ENCODE data around the gene RPS6KA1.
A peak's percentile ranks its signal among the peaks of the same experiment; 100 is the strongest.
"Not testable (repeated sequence)": the region's sequence is repeated elsewhere in the genome, so short reads cannot be mapped to it uniquely, and the experiment has no call there.

RPS6KA1 gene

DNA sequence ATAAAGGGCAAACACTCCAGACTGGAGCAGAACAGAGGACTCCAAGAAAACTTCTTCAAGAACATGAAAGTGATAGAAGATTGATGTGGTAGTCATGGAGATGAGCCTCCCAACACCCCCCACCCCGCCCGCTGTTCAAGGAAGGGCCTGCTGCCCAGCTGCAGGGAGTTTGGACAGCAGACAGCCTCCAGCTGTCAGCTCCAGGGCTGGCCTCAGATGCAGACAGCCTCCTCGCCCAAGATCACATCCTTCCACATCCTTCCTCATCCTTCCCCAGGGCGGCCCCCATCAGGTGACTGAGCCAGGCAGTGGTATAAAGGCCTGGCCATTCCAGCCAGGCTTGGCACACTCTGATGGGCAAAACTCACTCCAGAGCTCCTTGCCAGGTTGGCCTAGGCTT lies 32.7 kb upstream of the RPS6KA1 start:
- H3F3A ChIP-seq (ENCODE audit: insufficient read depth, low read length): no peaks in the 10 kb centered on the region
- no peaks in the 10 kb centered on the region for H3K79me2 ChIP-seq (ENCODE audit: insufficient read depth, low read length)
- TF ChIP-seq, protein P1, sequence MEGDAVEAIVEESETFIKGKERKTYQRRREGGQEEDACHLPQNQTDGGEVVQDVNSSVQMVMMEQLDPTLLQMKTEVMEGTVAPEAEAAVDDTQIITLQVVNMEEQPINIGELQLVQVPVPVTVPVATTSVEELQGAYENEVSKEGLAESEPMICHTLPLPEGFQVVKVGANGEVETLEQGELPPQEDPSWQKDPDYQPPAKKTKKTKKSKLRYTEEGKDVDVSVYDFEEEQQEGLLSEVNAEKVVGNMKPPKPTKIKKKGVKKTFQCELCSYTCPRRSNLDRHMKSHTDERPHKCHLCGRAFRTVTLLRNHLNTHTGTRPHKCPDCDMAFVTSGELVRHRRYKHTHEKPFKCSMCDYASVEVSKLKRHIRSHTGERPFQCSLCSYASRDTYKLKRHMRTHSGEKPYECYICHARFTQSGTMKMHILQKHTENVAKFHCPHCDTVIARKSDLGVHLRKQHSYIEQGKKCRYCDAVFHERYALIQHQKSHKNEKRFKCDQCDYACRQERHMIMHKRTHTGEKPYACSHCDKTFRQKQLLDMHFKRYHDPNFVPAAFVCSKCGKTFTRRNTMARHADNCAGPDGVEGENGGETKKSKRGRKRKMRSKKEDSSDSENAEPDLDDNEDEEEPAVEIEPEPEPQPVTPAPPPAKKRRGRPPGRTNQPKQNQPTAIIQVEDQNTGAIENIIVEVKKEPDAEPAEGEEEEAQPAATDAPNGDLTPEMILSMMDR (IDR thresholded peaks at IDR 0.05; ENCODE audit: low read length): no peak
- no peak for TF ChIP-seq EZH2 (IDR thresholded peaks at IDR 0.05; ENCODE audit: borderline replicate concordance, low read length)
- no peaks in the 10 kb centered on the region for H3K9me2 ChIP-seq (ENCODE audit: low read depth, low read length)
- H3K36me3 ChIP-seq (ENCODE audit: insufficient read depth, low read length): no peaks in the 10 kb centered on the region
- no peaks in the 10 kb centered on the region for H3K27me3 ChIP-seq (ENCODE audit: insufficient read depth, low read length)
- H3K4me1 ChIP-seq (ENCODE audit: insufficient read depth, low read length, severe bottlenecking): peaks cover 12% of the 10 kb centered on the region
- no peak overlapping the region for H3K4me2 ChIP-seq (ENCODE audit: low read length)
- H4K20me1 ChIP-seq (ENCODE audit: insufficient read depth, low read length): no peaks in the 10 kb centered on the region
- H3K27ac ChIP-seq (ENCODE audit: low read depth, low read length, poor library complexity, severe bottlenecking): no peak overlapping the region
- no peak overlapping the region for H2AFZ ChIP-seq (ENCODE audit: low read length)
- no peak overlapping the region for H3K4me3 ChIP-seq (ENCODE audit: low read depth, low read length, poor library complexity, severe bottlenecking)
- H3K9ac ChIP-seq (ENCODE audit: low read length): no peak overlapping the region
- no peaks in the 10 kb centered on the region for H3K9me3 ChIP-seq (ENCODE audit: low read length)

DNA sequence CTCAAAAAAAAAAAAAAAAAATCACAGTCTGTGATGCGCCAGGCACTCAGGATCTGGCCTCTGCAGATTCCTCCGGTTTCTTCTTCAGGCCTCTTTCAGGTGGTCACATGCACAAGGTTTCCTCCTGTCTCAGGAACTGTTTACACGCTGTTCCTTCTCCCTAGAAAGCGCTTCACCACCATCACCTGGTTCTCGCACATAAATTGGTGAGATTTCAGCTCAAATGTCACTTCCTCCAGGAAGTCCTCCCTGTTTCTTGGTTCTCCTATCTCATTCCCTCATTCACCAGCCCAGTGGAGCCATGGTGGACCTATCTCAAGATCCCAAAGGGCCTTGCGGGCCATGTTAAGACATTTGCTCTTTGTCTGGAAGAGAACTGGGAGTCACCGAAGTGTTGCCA lies 30.7 kb upstream of the RPS6KA1 start:
- Histone ChIP-seq H3K4me1 (ENCODE audit: insufficient read depth, low read length, severe bottlenecking) (peaks cover 17% of the 10 kb centered on the region), H3K9ac (ENCODE audit: low read length) (no peak overlapping the region), H3K27me3 (ENCODE audit: insufficient read depth, low read length) (no peaks in the 10 kb centered on the region), H3K27ac (ENCODE audit: low read depth, low read length, poor library complexity, severe bottlenecking) (no peak overlapping the region), H2AFZ (ENCODE audit: low read length) (no peak overlapping the region), H3K4me2 (ENCODE audit: low read length) (no peak overlapping the region), H3K9me3 (ENCODE audit: low read length) (no peaks in the 10 kb centered on the region), H4K20me1 (ENCODE audit: insufficient read depth, low read length) (no peaks in the 10 kb centered on the region), H3K36me3 (ENCODE audit: insufficient read depth, low read length) (no peaks in the 10 kb centered on the region), H3K79me2 (ENCODE audit: insufficient read depth, low read length) (no peaks in the 10 kb centered on the region), H3F3A (ENCODE audit: insufficient read depth, low read length) (no peaks in the 10 kb centered on the region), H3K4me3 (ENCODE audit: low read depth, low read length, poor library complexity, severe bottlenecking) (no peak overlapping the region), H3K9me2 (ENCODE audit: low read depth, low read length) (no peaks in the 10 kb centered on the region)
- TF ChIP-seq, protein P1 (IDR thresholded peaks at IDR 0.05; ENCODE audit: low read length): no peak
- no peak for TF ChIP-seq EZH2 (IDR thresholded peaks at IDR 0.05; ENCODE audit: borderline replicate concordance, low read length)

DNA sequence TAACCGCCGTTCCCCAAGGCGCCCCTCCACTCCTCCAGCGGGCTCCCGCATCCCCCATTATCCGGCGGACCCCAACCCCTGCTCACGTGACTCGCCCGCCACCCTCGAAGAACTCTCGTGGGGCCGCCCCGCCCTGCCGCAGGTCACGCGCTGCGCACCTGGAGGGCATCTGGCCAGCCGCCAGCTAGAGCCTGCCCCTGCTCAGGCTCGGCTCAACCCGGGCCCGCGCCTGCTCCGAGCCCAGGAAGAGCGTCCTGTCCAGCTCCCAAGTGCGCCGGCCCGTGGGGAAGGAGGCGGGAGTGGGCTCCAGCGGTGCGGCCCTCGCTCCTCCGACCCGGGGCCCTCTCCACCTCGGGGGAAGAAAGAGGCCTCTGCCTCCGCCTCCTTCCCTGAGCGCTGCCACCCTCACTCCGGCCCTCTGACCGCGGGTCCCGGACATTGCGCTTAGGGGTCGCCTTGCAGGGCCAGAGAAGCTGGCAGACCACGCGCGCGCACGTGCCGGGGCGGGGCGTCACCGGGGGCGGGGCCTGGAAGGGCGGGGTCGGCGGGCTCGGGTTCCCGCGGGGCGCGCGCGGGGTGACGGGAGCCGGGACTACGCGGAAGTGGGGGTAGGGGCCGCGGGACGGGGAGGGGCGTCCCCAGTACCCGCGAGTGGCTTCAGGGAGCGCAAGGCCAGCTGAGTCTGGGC lies 28.9 kb upstream of the RPS6KA1 start:
- H3K27me3 ChIP-seq (ENCODE audit: insufficient read depth, low read length): no peaks in the 10 kb centered on the region
- H3K36me3 ChIP-seq (ENCODE audit: insufficient read depth, low read length): no peaks in the 10 kb centered on the region
- H2AFZ ChIP-seq (ENCODE audit: low read length): no peak overlapping the region
- H3K79me2 ChIP-seq (ENCODE audit: insufficient read depth, low read length): no peaks in the 10 kb centered on the region
- H3K4me1 ChIP-seq (ENCODE audit: insufficient read depth, low read length, severe bottlenecking): peaks cover 17% of the 10 kb centered on the region
- no peaks in the 10 kb centered on the region for H4K20me1 ChIP-seq (ENCODE audit: insufficient read depth, low read length)
- peak overlapping the region; percentile 99 for H3K4me2 ChIP-seq (ENCODE audit: low read length)
- H3K9me3 ChIP-seq (ENCODE audit: low read length): no peaks in the 10 kb centered on the region
- H3K27ac ChIP-seq (ENCODE audit: low read depth, low read length, poor library complexity, severe bottlenecking): peak overlapping the region; percentile 81
- peak overlapping the region; percentile 88 for H3K4me3 ChIP-seq (ENCODE audit: low read depth, low read length, poor library complexity, severe bottlenecking)
- no peaks in the 10 kb centered on the region for H3F3A ChIP-seq (ENCODE audit: insufficient read depth, low read length)
- peak overlapping the region; percentile 99 for H3K9ac ChIP-seq (ENCODE audit: low read length)
- H3K9me2 ChIP-seq (ENCODE audit: low read depth, low read length): no peaks in the 10 kb centered on the region
- no peak for TF ChIP-seq EZH2 (IDR thresholded peaks at IDR 0.05; ENCODE audit: borderline replicate concordance, low read length)
- TF ChIP-seq, protein P1 (IDR thresholded peaks at IDR 0.05; ENCODE audit: low read length): no peak

DNA sequence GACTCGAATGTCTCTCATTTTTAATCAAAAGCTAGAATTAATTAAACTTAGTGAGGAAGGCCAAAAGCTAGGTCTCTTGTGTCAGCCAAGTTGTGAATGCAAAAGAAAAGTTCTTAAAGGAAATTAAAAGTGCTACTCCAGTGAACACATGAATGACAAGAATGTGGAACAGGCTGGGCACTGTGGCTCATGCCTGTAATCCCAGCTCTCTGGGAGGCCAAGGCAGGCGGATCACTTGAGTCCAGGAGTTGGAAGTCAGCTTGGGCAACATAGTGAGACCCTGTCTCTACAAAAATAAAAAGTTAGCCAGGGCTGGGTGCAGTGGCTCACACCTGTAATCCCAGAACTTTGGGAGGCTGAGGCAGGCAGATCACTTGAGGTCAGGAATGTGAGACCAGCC lies 18.9 kb upstream of the RPS6KA1 start:
- not testable (repeated sequence) for H3K9me3 ChIP-seq (ENCODE audit: low read length); H3F3A ChIP-seq (ENCODE audit: insufficient read depth, low read length); H2AFZ ChIP-seq (ENCODE audit: low read length); H3K27me3 ChIP-seq (ENCODE audit: insufficient read depth, low read length); H3K9ac ChIP-seq (ENCODE audit: low read length); H3K36me3 ChIP-seq (ENCODE audit: insufficient read depth, low read length); H3K9me2 ChIP-seq (ENCODE audit: low read depth, low read length); H4K20me1 ChIP-seq (ENCODE audit: insufficient read depth, low read length); H3K4me1 ChIP-seq (ENCODE audit: insufficient read depth, low read length, severe bottlenecking); H3K79me2 ChIP-seq (ENCODE audit: insufficient read depth, low read length); H3K4me3 ChIP-seq (ENCODE audit: low read depth, low read length, poor library complexity, severe bottlenecking); H3K4me2 ChIP-seq (ENCODE audit: low read length); H3K27ac ChIP-seq (ENCODE audit: low read depth, low read length, poor library complexity, severe bottlenecking)

DNA sequence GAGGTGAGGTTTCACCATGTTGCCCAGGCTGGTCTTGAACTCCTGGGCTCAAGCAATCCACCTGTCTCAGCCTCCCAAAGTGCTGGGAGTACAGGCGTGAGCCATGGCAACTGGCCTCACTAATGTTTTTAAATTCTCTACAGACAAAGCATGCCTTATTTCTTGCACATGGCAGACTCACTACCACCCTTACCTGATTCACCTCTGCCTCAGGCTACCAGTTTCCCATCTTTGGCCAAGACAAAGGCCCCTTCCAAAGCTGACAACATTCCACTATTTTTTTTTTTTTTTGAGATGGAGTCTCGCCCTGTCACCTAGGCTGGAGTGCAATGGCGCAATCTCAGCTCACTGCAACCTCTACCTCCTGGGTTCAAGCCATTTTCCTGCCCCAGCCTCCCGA lies 13.7 kb upstream of the RPS6KA1 start:
- not testable (repeated sequence) for H3K79me2 ChIP-seq (ENCODE audit: insufficient read depth, low read length); H3K9ac ChIP-seq (ENCODE audit: low read length); H3K9me2 ChIP-seq (ENCODE audit: low read depth, low read length); H3K4me3 ChIP-seq (ENCODE audit: low read depth, low read length, poor library complexity, severe bottlenecking); H3K4me2 ChIP-seq (ENCODE audit: low read length); H3K4me1 ChIP-seq (ENCODE audit: insufficient read depth, low read length, severe bottlenecking); H3F3A ChIP-seq (ENCODE audit: insufficient read depth, low read length); H3K36me3 ChIP-seq (ENCODE audit: insufficient read depth, low read length); H3K27ac ChIP-seq (ENCODE audit: low read depth, low read length, poor library complexity, severe bottlenecking); H4K20me1 ChIP-seq (ENCODE audit: insufficient read depth, low read length); H3K27me3 ChIP-seq (ENCODE audit: insufficient read depth, low read length); H3K9me3 ChIP-seq (ENCODE audit: low read length); H2AFZ ChIP-seq (ENCODE audit: low read length)

Data from OCI-LY1 (cell line).